Skeletal muscle satellite cell (primary cell): ENCODE data around the gene MARK1.
"Not testable (repeated sequence)": the region's sequence is repeated elsewhere in the genome, so short reads cannot be mapped to it uniquely, and the experiment has no call there.

Experiments used
- H3K27me3 ChIP-seq: 2 replicates; pipeline ENCODE4 v1.7.0; 2013; ENCODE audit warnings: low read length; ENCODE audit not compliant: control insufficient read depth, insufficient read depth
- H3K36me3 ChIP-seq: 2 replicates; pipeline ENCODE4 v1.7.0; 2013; ENCODE audit warnings: mild to moderate bottlenecking, control low read depth, low read length; ENCODE audit not compliant: insufficient read depth
- H3K4me1 ChIP-seq: 2 replicates; pipeline ENCODE4 v1.7.0; 2013; ENCODE audit warnings: low read length; ENCODE audit not compliant: control insufficient read depth, insufficient read depth
- H3K4me2 ChIP-seq: 2 replicates; pipeline ENCODE4 v1.7.0; 2013; ENCODE audit warnings: mild to moderate bottlenecking, low read length
- H3K4me3 ChIP-seq: 2 replicates; pipeline ENCODE4 v1.7.0; 2013; ENCODE audit warnings: low read length
- H3K9ac ChIP-seq: 2 replicates; pipeline ENCODE4 v1.7.0; 2013; ENCODE audit warnings: mild to moderate bottlenecking, low read depth, low read length, moderate library complexity
- H3K9me3 ChIP-seq: replicated peaks from 2 replicates; pipeline ENCODE4 v1.7.0; 2013; ENCODE audit warnings: mild to moderate bottlenecking, control low read depth, low read length

The MARK1 gene

GRCh38 chr1:220573836-220574235 is 45.9 kb downstream of the MARK1 start:
- no peaks in the 10 kb centered on the region for H3K27me3 ChIP-seq
- H3K9ac ChIP-seq: no peak overlapping the region
- no peak overlapping the region for H3K4me2 ChIP-seq

GRCh38 chr1:220575718-220576497 is 48.0 kb downstream of the MARK1 start:
- H3K27me3 ChIP-seq: no peaks in the 10 kb centered on the region
- H3K4me3 ChIP-seq: no peak overlapping the region
- no peak overlapping the region for H3K9ac ChIP-seq
- no peaks in the 10 kb centered on the region for H3K9me3 ChIP-seq
- no peak overlapping the region for H3K4me2 ChIP-seq
- H3K4me1 ChIP-seq: peaks cover 3% of the 10 kb centered on the region
- H3K36me3 ChIP-seq: no peaks in the 10 kb centered on the region

More at GRCh38 chr1:220573836-220574235, 45.9 kb downstream of the MARK1 start:
- Histone ChIP-seq H3K4me3 (no peak overlapping the region), H3K36me3 (no peaks in the 10 kb centered on the region), H3K4me1 (peaks cover 3% of the 10 kb centered on the region), H3K9me3 (no peaks in the 10 kb centered on the region)

GRCh38 chr1:220577926-220578325 is 50.0 kb downstream of the MARK1 start:
- H3K4me1 ChIP-seq: peaks cover 3% of the 10 kb centered on the region
- H3K36me3 ChIP-seq: no peaks in the 10 kb centered on the region
- no peaks in the 10 kb centered on the region for H3K27me3 ChIP-seq
- no peaks in the 10 kb centered on the region for H3K9me3 ChIP-seq
- no peak overlapping the region for H3K4me2 ChIP-seq
- H3K4me3 ChIP-seq: no peak overlapping the region
- H3K9ac ChIP-seq: no peak overlapping the region

- Histone ChIP-seq H3K27me3 (no peaks in the 10 kb centered on the region), H3K4me3 (no peak overlapping the region), H3K9ac (no peak overlapping the region), H3K4me2 (no peak overlapping the region), H3K36me3 (no peaks in the 10 kb centered on the region), H3K9me3 (no peaks in the 10 kb centered on the region), H3K4me1 (peaks cover 3% of the 10 kb centered on the region)
Measured at GRCh38 chr1:220579317-220579716, 51.4 kb downstream of the MARK1 start.

GRCh38 chr1:220592714-220593113 is 64.8 kb downstream of the MARK1 start:
- Histone ChIP-seq H3K9ac (no peak overlapping the region), H3K36me3 (no peaks in the 10 kb centered on the region), H3K4me2 (no peak overlapping the region), H3K9me3 (no peaks in the 10 kb centered on the region), H3K4me3 (no peak overlapping the region), H3K27me3 (no peaks in the 10 kb centered on the region), H3K4me1 (peaks cover 3% of the 10 kb centered on the region)

GRCh38 chr1:220594356-220594755 is 66.4 kb downstream of the MARK1 start:
- Histone ChIP-seq H3K27me3 (no peaks in the 10 kb centered on the region), H3K4me2 (no peak overlapping the region), H3K4me1 (peaks cover 3% of the 10 kb centered on the region), H3K4me3 (no peak overlapping the region), H3K36me3 (no peaks in the 10 kb centered on the region), H3K9me3 (no peaks in the 10 kb centered on the region), H3K9ac (no peak overlapping the region)

GRCh38 chr1:220595179-220595578 is 67.2 kb downstream of the MARK1 start:
- H3K27me3 ChIP-seq: no peaks in the 10 kb centered on the region
- H3K36me3 ChIP-seq: no peaks in the 10 kb centered on the region
- H3K9ac ChIP-seq: no peak overlapping the region
- no peak overlapping the region for H3K4me3 ChIP-seq
- H3K4me2 ChIP-seq: no peak overlapping the region
- peaks cover 3% of the 10 kb centered on the region for H3K4me1 ChIP-seq
- H3K9me3 ChIP-seq: no peaks in the 10 kb centered on the region

- no peaks in the 10 kb centered on the region for H3K4me1 ChIP-seq
- H3K4me3 ChIP-seq: no peak overlapping the region
- no peaks in the 10 kb centered on the region for H3K36me3 ChIP-seq
- no peak overlapping the region for H3K9ac ChIP-seq
- H3K9me3 ChIP-seq: no peaks in the 10 kb centered on the region
- H3K27me3 ChIP-seq: no peaks in the 10 kb centered on the region
- no peak overlapping the region for H3K4me2 ChIP-seq
Measured at GRCh38 chr1:220604926-220605325, 77.0 kb downstream of the MARK1 start.

- H3K9me3 ChIP-seq, H3K4me1 ChIP-seq, H3K4me2 ChIP-seq, H3K36me3 ChIP-seq, H3K27me3 ChIP-seq, H3K4me3 ChIP-seq, H3K9ac ChIP-seq: not testable (repeated sequence)
Measured at GRCh38 chr1:220605651-220606050, 77.7 kb downstream of the MARK1 start.

GRCh38 chr1:220611100-220611499 is 83.2 kb downstream of the MARK1 start:
- not testable (repeated sequence) for H3K4me3 ChIP-seq, H3K27me3 ChIP-seq, H3K9ac ChIP-seq, H3K4me2 ChIP-seq, H3K9me3 ChIP-seq, H3K36me3 ChIP-seq, H3K4me1 ChIP-seq

GRCh38 chr1:220616836-220617235 is 88.9 kb downstream of the MARK1 start:
- no peak overlapping the region for H3K4me3 ChIP-seq
- H3K9ac ChIP-seq: no peak overlapping the region
- H3K36me3 ChIP-seq: no peaks in the 10 kb centered on the region
- H3K27me3 ChIP-seq: no peaks in the 10 kb centered on the region
- no peaks in the 10 kb centered on the region for H3K4me1 ChIP-seq
- no peaks in the 10 kb centered on the region for H3K9me3 ChIP-seq
- H3K4me2 ChIP-seq: no peak overlapping the region

- Histone ChIP-seq H3K4me2 (no peak overlapping the region), H3K36me3 (no peaks in the 10 kb centered on the region), H3K9ac (no peak overlapping the region), H3K4me1 (no peaks in the 10 kb centered on the region), H3K4me3 (no peak overlapping the region), H3K9me3 (no peaks in the 10 kb centered on the region), H3K27me3 (no peaks in the 10 kb centered on the region)
Measured at GRCh38 chr1:220628431-220628830, 100.5 kb downstream of the MARK1 start.
